NCI-H146 treated with DMSO at 0.1 percent for 48 hours (cell line): ENCODE results near the gene GSAP.
"Not testable (repeated sequence)": the region's sequence is repeated elsewhere in the genome, so short reads cannot be mapped to it uniquely, and the experiment has no call there.

Experiments
- DNase-seq: peaks from one replicate; lab custom pipeline; 2025; ENCODE audit not compliant: unreplicated experiment; lab: John Stamatoyannopoulos, UW

The GSAP gene, protein sequence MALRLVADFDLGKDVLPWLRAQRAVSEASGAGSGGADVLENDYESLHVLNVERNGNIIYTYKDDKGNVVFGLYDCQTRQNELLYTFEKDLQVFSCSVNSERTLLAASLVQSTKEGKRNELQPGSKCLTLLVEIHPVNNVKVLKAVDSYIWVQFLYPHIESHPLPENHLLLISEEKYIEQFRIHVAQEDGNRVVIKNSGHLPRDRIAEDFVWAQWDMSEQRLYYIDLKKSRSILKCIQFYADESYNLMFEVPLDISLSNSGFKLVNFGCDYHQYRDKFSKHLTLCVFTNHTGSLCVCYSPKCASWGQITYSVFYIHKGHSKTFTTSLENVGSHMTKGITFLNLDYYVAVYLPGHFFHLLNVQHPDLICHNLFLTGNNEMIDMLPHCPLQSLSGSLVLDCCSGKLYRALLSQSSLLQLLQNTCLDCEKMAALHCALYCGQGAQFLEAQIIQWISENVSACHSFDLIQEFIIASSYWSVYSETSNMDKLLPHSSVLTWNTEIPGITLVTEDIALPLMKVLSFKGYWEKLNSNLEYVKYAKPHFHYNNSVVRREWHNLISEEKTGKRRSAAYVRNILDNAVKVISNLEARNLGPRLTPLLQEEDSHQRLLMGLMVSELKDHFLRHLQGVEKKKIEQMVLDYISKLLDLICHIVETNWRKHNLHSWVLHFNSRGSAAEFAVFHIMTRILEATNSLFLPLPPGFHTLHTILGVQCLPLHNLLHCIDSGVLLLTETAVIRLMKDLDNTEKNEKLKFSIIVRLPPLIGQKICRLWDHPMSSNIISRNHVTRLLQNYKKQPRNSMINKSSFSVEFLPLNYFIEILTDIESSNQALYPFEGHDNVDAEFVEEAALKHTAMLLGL

DNA sequence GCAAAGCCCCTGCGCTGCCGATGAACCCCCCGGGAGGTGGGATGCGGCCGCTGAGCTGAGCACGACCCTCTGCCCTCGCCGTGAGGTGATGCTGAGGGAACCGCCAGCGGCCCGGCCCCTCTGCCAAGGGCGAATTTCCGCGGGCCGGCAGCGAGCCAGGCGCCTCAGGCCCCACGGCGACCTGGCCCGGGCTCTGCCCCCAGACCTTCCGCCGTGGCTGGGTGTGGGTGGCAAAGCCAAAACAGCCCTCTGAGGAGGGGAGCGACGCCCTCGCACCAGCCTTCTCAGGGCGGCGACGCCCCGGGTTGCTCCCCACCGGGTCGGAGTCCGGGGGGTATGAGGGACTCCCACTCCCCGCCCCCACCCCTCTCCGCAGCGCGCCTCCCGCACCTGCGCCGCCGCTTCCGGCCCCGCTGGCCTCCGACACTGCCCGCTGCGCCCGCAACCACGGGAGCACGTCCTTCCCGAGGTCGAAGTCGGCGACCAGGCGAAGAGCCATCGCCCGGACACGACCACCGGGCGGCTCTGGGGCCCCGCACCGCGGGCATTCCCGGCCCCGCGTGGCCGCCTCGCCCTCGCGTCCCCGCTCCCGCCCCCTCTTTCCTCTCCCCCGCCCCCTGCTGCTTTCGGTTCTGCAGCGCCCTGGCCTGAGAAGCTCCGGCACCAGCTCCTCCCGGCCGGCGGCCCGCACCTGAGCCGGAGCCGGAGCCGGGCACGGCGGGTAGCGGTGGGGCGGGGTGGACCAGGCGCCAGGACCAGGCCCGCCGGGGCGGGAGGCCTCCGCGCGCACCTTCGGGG is at the start of gene GSAP:
TSS of gene GSAP (minus strand) at position 527 of the 798 bp plus-strand sequence. CDS start at position 499, 28 bp downstream.
- peak; percentile 17 for DNase-seq

DNA sequence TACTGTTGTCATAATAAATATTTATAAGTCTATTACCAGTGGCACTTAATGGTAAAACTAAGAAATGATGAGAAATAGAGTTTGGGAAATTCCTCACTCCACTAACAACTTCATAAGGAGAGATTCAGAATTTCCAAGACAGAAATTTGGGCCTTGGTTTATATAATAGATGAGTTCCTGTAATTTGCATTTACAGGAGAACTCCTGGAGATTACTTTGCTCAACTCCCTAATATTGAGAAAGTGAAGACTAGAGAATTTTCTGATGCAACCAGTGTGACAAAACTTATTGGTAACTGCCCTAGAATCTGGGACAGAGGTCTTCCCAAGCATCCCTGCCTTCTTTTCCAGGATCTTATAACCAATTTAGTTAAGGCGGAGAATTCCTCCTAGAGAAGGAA is 49.1 kb upstream of the GSAP start:
- no peak for DNase-seq

GRCh38 chr7:77464589-77464988 is 48.4 kb upstream of the GSAP start:
- no peak for DNase-seq

GRCh38 chr7:77463632-77464031 is 47.5 kb upstream of the GSAP start:
- not testable (repeated sequence) for DNase-seq

- no peak for DNase-seq
Observed at GRCh38 chr7:77461842-77462241, 45.7 kb upstream of the GSAP start.

- no peak for DNase-seq
Observed at GRCh38 chr7:77461246-77461645, 45.1 kb upstream of the GSAP start.

DNA sequence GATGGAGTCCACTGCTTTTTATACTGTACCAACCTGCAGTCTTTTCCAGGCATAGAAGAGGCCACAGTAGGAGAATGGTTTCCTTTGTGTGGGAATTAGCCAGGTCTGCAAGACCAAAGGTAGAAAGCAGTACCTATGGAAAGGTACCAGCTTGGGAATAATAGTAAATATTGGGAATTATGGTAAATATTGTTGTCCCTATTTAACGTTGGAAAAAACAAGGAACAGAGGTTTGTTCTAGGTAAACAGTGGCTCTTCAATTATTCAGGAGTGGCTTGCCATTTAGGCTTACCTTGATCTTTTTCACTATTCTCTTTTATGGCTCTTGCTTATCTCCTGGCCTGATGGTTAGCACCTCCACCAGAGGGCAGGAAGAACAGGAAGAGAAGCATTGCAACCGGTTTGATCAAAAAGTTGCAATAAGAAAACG is 43.9 kb upstream of the GSAP start:
- DNase-seq: peak; percentile 5

GRCh38 chr7:77459311-77459726 is 43.2 kb upstream of the GSAP start:
- DNase-seq: peak; percentile 59

DNA sequence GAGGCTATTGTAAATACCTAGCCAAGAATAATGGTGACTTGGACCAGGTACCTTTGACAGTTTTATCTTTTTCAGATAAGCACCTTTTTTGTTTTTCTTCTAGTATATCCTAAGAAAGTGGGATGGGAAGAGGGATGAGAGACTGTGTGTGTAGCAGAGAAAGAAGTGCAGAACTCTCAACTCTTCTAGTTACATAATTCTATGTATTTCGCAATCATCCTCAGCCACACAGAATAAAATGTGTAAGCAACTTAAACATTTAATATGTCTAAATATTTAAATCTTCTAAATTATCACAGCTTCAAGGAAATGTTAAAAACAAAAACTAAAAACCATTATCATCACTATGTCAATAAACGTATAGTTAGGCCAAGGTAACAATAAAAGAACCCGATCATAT is 42.6 kb upstream of the GSAP start:
- DNase-seq: no peak

GRCh38 chr7:77457779-77458178 is 41.6 kb upstream of the GSAP start:
- DNase-seq: peak; percentile 73

DNA sequence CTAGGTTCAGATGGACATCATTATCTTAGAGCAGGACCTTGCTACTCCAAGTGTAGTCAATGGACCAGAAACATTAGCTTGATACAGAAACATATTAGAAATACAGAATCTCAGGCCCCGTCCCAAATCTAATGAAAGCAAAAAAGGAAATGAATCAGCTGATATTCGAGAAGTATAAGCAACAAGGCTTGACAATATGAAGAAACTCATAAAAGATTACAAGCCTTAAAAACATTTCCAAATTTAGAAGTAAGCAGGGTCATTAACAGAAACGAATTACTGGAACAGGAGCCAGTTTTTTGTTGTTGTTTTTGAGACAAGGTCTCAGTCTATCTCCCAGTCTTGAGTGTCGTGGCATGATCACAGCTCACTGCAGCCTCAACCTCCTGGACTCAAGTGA is 40.5 kb upstream of the GSAP start:
- DNase-seq: no peak

DNA sequence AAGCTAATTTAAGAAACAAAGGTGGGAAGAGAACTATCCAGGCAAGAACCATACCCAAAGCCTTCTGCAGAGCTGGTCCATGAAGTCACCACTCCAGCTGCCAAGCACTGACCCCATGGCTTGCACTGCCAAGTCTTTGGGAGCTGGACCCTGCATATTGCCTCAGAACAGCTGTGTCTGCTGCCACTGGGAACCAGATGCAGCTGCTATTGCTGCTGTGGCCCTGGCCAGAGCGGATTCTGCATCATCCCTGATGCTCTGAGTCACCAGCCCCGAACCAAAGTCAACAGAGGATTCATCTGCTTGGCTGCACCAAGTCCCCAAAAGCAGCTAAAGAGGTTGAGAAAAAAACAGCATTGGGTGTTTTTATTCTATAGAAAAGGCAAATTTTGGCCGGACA is 39.2 kb upstream of the GSAP start:
- DNase-seq: no peak

GRCh38 chr7:77454802-77455201 is 38.7 kb upstream of the GSAP start:
- DNase-seq: no peak

DNA sequence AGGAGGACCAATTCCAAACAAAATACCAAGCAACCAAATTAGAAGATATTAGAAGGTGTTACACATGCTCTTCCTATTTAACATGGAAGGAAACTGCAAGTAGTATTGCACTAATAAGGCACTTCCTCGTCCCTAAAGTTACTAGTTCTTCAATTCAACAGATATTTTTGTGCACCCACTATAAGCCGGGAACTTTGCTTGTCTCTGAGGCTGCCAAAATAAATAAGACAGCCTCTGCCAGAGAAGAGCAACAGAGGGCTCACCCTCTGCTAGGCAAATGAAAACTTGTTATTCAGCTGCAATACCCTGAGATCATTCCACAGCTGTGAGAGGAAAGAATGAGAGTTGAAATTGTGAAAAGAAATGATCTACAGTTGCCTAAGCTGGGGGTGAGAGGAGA is 37.4 kb upstream of the GSAP start:
- DNase-seq: no peak

GRCh38 chr7:77451950-77452349 is 35.8 kb upstream of the GSAP start:
- DNase-seq: not testable (repeated sequence)

GRCh38 chr7:77450613-77451012 is 34.5 kb upstream of the GSAP start:
- no peak for DNase-seq

- no peak for DNase-seq
Observed at GRCh38 chr7:77450054-77450453, 33.9 kb upstream of the GSAP start.

DNA sequence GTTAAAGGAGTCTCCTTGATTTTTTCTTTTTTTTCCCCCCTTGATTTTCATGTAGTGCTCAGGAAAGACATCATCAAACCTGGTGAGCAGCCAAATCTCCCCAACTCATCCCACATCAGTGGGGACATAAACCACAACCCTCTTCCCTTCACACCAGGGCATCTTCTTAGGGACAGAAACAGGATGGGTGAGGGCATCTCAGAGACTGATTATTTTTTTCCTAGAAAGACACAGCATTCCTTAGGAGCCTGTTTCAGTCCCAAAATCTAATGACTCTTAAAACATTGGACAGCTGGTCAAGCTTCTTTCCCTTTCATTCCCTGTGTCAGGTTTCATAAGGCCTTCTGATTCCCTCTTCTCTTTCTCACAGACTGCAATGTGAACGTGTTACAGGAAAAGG is 31.5 kb upstream of the GSAP start:
- DNase-seq: no peak

DNA sequence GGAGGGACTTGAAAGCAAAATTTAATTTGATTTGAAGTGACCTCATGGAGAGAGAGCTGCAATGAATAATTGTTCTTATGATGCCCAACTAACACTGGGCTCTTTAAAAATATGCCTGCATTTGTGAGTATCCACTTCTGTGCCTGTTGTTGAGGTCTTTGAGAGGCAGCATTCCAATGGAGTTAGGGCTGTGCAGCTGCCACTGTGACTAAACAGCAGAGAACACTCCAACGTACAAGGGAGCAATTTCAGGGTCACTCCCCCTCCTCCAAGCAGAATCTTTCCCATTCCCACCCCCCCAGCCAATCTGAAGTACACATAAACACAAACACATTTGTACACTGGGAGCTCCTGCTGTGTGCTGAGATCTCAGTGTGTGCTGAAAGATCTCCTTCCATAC is 28.0 kb upstream of the GSAP start:
- no peak for DNase-seq

GRCh38 chr7:77443042-77443441 is 26.9 kb upstream of the GSAP start:
- no peak for DNase-seq

DNA sequence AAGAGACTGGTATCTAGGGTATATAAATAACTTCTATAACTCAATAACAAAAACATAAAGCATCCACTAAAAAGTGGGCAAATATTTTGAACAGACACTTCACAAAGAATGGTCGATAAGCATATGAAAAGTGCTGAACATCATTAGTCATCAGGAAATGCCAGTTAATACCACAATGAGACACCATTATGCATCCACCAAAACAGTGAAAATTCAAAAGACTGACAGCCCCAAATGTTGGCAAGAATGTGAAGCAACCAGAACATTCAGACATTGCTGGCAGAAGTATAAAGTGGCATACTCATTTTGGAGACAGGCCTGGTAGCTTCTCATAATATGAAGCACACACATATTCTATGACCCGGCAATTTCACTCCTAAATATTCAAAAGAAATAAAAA is 26.5 kb upstream of the GSAP start:
- DNase-seq: no peak
